AG09319 (cell line): ENCODE data around the gene CCR1.
"Not testable (repeated sequence)": the region's sequence is repeated elsewhere in the genome, so short reads cannot be mapped to it uniquely, and the experiment has no call there.

Experiments used
- DNase-seq: peaks from one replicate; pipeline ENCODE4 v3.0.0-alpha.2; 2010; ENCODE audit warnings: low read depth; ENCODE audit errors: extremely low read depth
- CTCF ChIP-seq: IDR thresholded peaks from 2 replicates; pipeline ENCODE4 v1.5.1; 2011; ENCODE audit warnings: low read depth, mild to moderate bottlenecking, inconsistent platforms, low read length, moderate library complexity

The CCR1 gene

GRCh38 chr3:46212101-46212500, 4.0 kb upstream of the CCR1 start:
- no peak for DNase-seq
- no peak for TF ChIP-seq CTCF

DNA sequence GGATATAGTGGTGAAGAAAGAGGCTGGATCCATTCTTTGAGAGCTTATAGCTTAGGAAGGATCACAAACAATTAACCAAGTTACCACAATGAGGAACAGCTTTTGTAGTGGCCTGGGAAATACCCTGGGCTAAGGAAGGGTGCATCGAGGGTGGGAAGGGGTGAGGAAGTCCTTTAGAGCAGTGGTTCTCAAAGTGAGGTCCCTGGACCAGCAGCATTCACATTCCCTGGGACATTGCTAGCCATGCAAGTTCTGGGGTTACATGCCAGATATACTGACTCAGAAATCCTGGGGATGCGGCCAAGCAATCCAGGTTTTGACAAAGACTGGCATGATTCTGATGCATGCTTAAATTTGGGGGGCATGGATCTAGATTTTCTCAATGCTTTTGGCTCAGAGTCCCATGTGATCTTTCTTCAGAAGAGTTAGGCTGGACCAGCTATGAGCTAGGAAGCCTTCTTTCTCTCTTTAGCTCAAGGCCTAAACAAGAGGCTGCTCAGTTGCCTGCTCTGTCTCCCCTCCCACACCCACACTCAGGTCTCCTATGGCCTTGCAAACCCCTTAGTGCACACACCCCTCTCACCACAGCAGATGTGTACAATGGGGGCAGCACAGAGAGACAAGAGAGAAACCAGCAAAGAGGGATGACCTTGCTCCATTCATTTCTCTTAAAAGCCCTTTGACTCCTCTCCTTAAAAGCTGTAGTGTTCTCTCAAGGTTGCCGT, 1.8 kb upstream of the CCR1 start:
- no peak for DNase-seq
- no peak for TF ChIP-seq CTCF

- no peak for TF ChIP-seq CTCF
- DNase-seq: no peak
Observed at GRCh38 chr3:46209053-46209452, 940 bp upstream of the CCR1 start.

DNA sequence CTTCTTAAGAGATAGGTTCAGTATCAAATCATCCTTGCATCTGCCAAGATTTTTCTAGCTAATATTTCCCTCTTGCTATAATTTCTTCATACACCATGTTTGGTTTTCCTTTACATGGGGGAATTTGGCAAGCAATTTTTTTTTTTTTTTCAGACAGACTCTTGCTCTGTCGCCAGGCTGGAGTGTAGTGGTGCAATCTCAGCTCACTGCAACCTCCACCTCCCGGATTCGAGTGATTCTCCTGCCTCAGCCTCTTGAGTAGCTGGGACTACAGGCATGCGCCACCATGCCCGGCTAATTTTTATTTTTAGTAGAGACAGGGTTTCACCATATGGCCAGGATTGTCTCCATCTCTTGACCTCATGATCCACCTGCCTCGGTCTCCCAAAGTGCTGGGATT, 599 bp downstream of the CCR1 start:
- not testable (repeated sequence) for DNase-seq

DNA sequence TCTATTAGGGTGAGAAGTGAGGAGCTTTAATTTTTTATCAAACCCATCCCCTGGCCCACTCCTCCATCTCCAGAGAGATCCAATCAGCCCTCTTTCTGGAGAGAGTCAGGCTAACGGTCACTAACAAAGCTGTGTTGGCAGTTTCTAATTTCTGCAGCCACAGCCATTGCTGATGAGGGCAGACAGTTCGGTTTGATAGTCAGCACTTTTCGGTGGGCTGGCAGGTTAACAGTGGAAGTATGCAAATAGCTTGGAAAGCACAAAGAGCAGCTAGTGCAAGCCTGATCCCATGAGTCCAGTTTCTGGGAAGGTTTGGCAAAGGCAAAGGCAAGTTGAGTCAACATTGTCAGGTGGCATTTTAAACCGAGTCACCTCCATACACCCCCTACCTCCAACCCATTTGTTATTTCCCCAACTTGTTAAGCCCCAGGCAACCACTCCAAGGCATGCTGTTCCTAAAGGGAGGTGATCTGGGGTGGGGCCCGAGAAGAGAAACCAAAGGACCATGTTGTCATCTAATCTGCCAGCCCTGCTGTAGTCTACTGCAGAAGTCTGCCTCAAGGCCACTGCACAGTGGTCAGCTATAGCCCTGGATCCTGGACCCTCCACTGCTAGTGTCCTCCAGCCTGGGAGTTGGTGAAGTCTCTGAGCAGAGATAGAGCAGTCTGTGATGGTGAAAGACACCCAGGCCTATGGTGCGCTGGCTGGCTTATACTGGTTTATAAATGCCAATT, 1.7 kb downstream of the CCR1 start:
- no peak for TF ChIP-seq CTCF
- DNase-seq: no peak

DNA sequence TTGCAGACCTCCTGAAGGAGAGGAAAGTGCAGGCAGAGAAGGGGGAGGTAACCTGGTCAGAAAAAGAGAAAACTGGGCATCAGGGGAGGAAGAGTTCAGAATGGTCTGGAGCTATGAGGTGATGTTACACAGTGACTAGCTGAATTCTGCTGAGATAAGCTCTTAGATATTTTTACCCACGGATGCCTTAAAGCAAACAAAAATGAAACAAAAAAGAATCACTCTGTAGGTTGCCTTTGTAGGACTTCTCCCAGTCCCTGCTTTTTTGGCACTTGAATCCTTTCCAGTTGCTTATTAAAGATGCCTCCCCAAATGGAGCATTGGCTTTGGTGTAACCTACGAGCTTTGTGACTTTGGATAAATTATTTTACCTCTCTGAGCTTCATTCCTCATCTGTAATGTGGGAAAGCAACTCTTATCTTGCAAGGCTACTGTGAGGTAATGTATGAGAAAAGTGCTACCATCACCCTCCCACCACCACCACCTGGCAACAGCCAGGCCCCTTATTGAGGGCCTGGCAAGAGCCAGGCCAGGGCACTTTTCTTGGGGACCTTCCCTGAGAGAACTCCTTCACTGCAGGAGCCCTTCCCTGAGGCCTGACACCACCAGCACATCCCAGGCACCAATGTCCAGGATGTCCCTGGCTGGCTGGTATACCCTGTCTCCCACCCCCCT, 2.7 kb downstream of the CCR1 start:
- DNase-seq: no peak
- TF ChIP-seq CTCF: no peak

GRCh38 chr3:46203681-46204080, 4.4 kb downstream of the CCR1 start:
- no peak for DNase-seq
- no peak for TF ChIP-seq CTCF
